H9 (cell line): ENCODE results near the gene TTC21B. TPM values are rescaled to one million over a fixed set of nuclear protein-coding genes. Genes with fewer than 3 reads are reported as not detected.

Experiments
- DNase-seq: peaks from one replicate; pipeline ENCODE4 v3.0.0-alpha.2; 2017
- H2AFZ ChIP-seq: one replicate; pipeline ENCODE4 v1.6.1; 2013; ENCODE audit warnings: mild to moderate bottlenecking, low read length, control low read depth, moderate library complexity
- H2AK5ac ChIP-seq: 2 replicates; pipeline ENCODE4 v1.6.1; 2013; ENCODE audit warnings: low read length, control low read depth, mixed read lengths; ENCODE audit not compliant: insufficient read length
- H2BK120ac ChIP-seq: one replicate; pipeline ENCODE4 v1.6.1; 2013; ENCODE audit warnings: low read depth, mild to moderate bottlenecking, low read length, control low read depth, inconsistent platforms; ENCODE audit not compliant: poor library complexity, severe bottlenecking
- H2BK12ac ChIP-seq: 2 replicates; pipeline ENCODE4 v1.6.1; 2013; ENCODE audit warnings: low read length, control low read depth, mixed read lengths, low read depth; ENCODE audit not compliant: insufficient read length
- H2BK15ac ChIP-seq: 2 replicates; pipeline ENCODE4 v1.6.1; 2013; ENCODE audit warnings: low read depth, low read length, control low read depth
- H2BK20ac ChIP-seq: one replicate; pipeline ENCODE4 v1.6.1; 2013; ENCODE audit warnings: low read depth, mild to moderate bottlenecking, low read length, control low read depth, inconsistent platforms; ENCODE audit not compliant: poor library complexity, severe bottlenecking
- H2BK5ac ChIP-seq: 2 replicates; pipeline ENCODE4 v1.6.1; 2013; ENCODE audit warnings: low read length, control low read depth, mixed read lengths; ENCODE audit not compliant: insufficient read length
- H3K14ac ChIP-seq: 2 replicates; pipeline ENCODE4 v1.6.1; 2013; ENCODE audit warnings: low read length, control low read depth; ENCODE audit not compliant: insufficient read depth
- H3K18ac ChIP-seq: 2 replicates; pipeline ENCODE4 v1.6.1; 2013; ENCODE audit warnings: low read depth, mild to moderate bottlenecking, mixed read lengths, low read length, control low read depth; ENCODE audit not compliant: insufficient read length
- H3K23ac ChIP-seq: 2 replicates; pipeline ENCODE4 v1.6.1; 2013; ENCODE audit warnings: low read length, control low read depth, mixed read lengths, low read depth; ENCODE audit not compliant: insufficient read length
- H3K23me2 ChIP-seq: 2 replicates; pipeline ENCODE4 v1.6.1; 2013; ENCODE audit warnings: low read depth, mild to moderate bottlenecking, mixed read lengths, low read length, control low read depth; ENCODE audit not compliant: insufficient read length, poor library complexity, severe bottlenecking
- H3K27ac ChIP-seq: 2 replicates; pipeline ENCODE4 v1.5.1; 2013; ENCODE audit warnings: low read length, control low read depth, mixed read lengths, low read depth; ENCODE audit not compliant: insufficient read length
- H3K27me3 ChIP-seq: 2 replicates; pipeline ENCODE4 v1.6.1; 2013; ENCODE audit warnings: low read length, control low read depth, inconsistent platforms; ENCODE audit not compliant: insufficient read depth
- H3K4ac ChIP-seq: 2 replicates; pipeline ENCODE4 v1.6.1; 2013; ENCODE audit warnings: low read depth, mild to moderate bottlenecking, control low read depth, inconsistent platforms, low read length, moderate library complexity
- H3K4me1 ChIP-seq: 2 replicates; pipeline ENCODE4 v1.6.1; 2013; ENCODE audit warnings: low read length, control low read depth, inconsistent platforms; ENCODE audit not compliant: insufficient read depth
- H3K4me2 ChIP-seq: 2 replicates; pipeline ENCODE4 v1.6.1; 2013; ENCODE audit warnings: low read length, control low read depth, mixed read lengths; ENCODE audit not compliant: insufficient read length, insufficient read depth
- H3K56ac ChIP-seq: 2 replicates; pipeline ENCODE4 v1.6.1; 2013; ENCODE audit warnings: low read depth, mild to moderate bottlenecking, mixed read lengths, low read length, control low read depth; ENCODE audit not compliant: insufficient read length
- H3K79me1 ChIP-seq: 2 replicates; pipeline ENCODE4 v1.6.1; 2013; ENCODE audit warnings: low read depth, mild to moderate bottlenecking, moderate library complexity, low read length, control low read depth, inconsistent platforms; ENCODE audit not compliant: insufficient read depth, poor library complexity, severe bottlenecking
- H3K79me2 ChIP-seq: 2 replicates; pipeline ENCODE4 v1.6.1; 2013; ENCODE audit warnings: low read length, control low read depth, inconsistent platforms; ENCODE audit not compliant: insufficient read depth
- H3K9ac ChIP-seq: 2 replicates; pipeline ENCODE4 v1.6.1; 2013; ENCODE audit warnings: low read length, control low read depth, mixed read lengths; ENCODE audit not compliant: insufficient read length; ENCODE audit errors: extremely low read depth
- H3K9me3 ChIP-seq: one replicate; pipeline ENCODE4 v1.6.1; 2013; ENCODE audit warnings: low read depth, low read length, inconsistent platforms; ENCODE audit not compliant: control insufficient read depth
- H3T11ph ChIP-seq: one replicate; pipeline ENCODE4 v1.6.1; 2013; ENCODE audit warnings: mild to moderate bottlenecking, low read length, control low read depth, inconsistent platforms
- H4K20me1 ChIP-seq: one replicate; pipeline ENCODE4 v1.6.1; 2013; ENCODE audit not compliant: control insufficient read depth, insufficient read length, insufficient read depth
- H4K5ac ChIP-seq: 2 replicates; pipeline ENCODE4 v1.6.1; 2013; ENCODE audit warnings: low read depth, mild to moderate bottlenecking, mixed read lengths, low read length, control low read depth; ENCODE audit not compliant: insufficient read length
- H4K8ac ChIP-seq: replicated peaks from 2 replicates; pipeline ENCODE4 v1.6.1; 2013; ENCODE audit warnings: low read length, control low read depth, mixed read lengths, low read depth; ENCODE audit not compliant: insufficient read length
- H4K91ac ChIP-seq: 2 replicates; pipeline ENCODE4 v1.6.1; 2013; ENCODE audit warnings: low read depth, mild to moderate bottlenecking, moderate library complexity, mixed read lengths, low read length, control low read depth; ENCODE audit not compliant: insufficient read length
- H3K27ac Mint-ChIP-seq, 3 experiments: 2 replicates in 2 of 3; 3 replicates in 1 of 3; pipeline ENCODE4 v1.8.0; 2020 to 2021; ENCODE audit warnings: mixed read lengths in 3 of 3, mild to moderate bottlenecking in 1 of 3, moderate library complexity in 1 of 3
- H3K27me3 Mint-ChIP-seq: 2 replicates; pipeline ENCODE4 v1.8.0; 2021; ENCODE audit warnings: low read depth, mild to moderate bottlenecking, moderate library complexity, mixed read lengths
- H3K36me3 Mint-ChIP-seq, 3 experiments: 2 replicates in 2 of 3; 3 replicates in 1 of 3; pipeline ENCODE4 v1.8.0; 2020 to 2021; ENCODE audit warnings: low read depth in 3 of 3, mixed read lengths in 3 of 3; ENCODE audit not compliant: insufficient read depth in 1 of 3
- H3K4me1 Mint-ChIP-seq, 2 experiments: 2 replicates each; pipeline ENCODE4 v1.8.0; 2020; ENCODE audit warnings: mixed read lengths in 2 of 2
- H3K4me3 Mint-ChIP-seq, 2 experiments: 2 replicates in 1 of 2; 3 replicates in 1 of 2; pipeline ENCODE4 v1.8.0; 2020 to 2021; ENCODE audit warnings: mild to moderate bottlenecking in 2 of 2, mixed read lengths in 2 of 2, moderate library complexity in 1 of 2
- H3K9me3 Mint-ChIP-seq, 2 experiments: 2 replicates in 1 of 2; 3 replicates in 1 of 2; pipeline ENCODE4 v1.8.0; 2020; ENCODE audit warnings: mild to moderate bottlenecking in 2 of 2, mixed read lengths in 2 of 2, moderate library complexity in 1 of 2
- CTCF ChIP-seq: fragments of 200-600 bp; sonication (generic); conservative IDR thresholded peaks from 3 replicates; pipeline ENCODE4 v1.8.0; 2021; ENCODE audit warnings: antibody characterized with exemption, mild to moderate bottlenecking
- WGBS: extraction: QIAGEN DNeasy Blood & Tissue Kit; methylation state at CpG from one replicate; pipeline ENCODE4 v1.1.7; 2013; ENCODE audit warnings: missing lambda C conversion rate, low lambda C conversion rate, mixed read lengths; ENCODE audit not compliant: insufficient read length; ENCODE audit errors: extremely low coverage; 5-methylcytosine and 5-hydroxymethylcytosine counted together
- total RNA-seq: library from RNA; stranded (reverse); gene quantifications from 2 replicates; pipeline ENCODE4 v1.2.1, GENCODE V29; 2021

The TTC21B gene
- total RNA-seq, 1 experiment from 2014 or later: 16.6 TPM

GRCh38 chr2:165905854-165906253 is 47.7 kb downstream of the TTC21B start:
- no peak overlapping the region for H3K18ac ChIP-seq
- no peak overlapping the region for H3K14ac ChIP-seq
- no peak overlapping the region for H3K4ac ChIP-seq
- Mint-ChIP-seq H3K27ac (no peak overlapping the region), H3K36me3 (peaks cover 0 to 24% (median 16%) of the 10 kb centered on the region in 3 experiments; a peak in 3 of 7 replicates), H3K4me1 (no peaks in the 10 kb centered on the region), H3K27me3 (no peaks in the 10 kb centered on the region), H3K9me3 (no peaks in the 10 kb centered on the region), H3K4me3 (no peak overlapping the region)
- no peak overlapping the region for H2BK15ac ChIP-seq
- no CpG with 5 or more reads among the region's 2 CpGs for WGBS
- DNase-seq: no peak
- no peak overlapping the region for H2BK12ac ChIP-seq
- no peaks in the 10 kb centered on the region for H3K23me2 ChIP-seq
- H3K27ac ChIP-seq: no peak overlapping the region
- no peak overlapping the region for H4K5ac ChIP-seq
- no peaks in the 10 kb centered on the region for H3K79me2 ChIP-seq
- no peak overlapping the region for H4K91ac ChIP-seq
- no peaks in the 10 kb centered on the region for H4K20me1 ChIP-seq
- no peaks in the 10 kb centered on the region for H3K9me3 ChIP-seq
- no peak overlapping the region for H2BK5ac ChIP-seq
- no peaks in the 10 kb centered on the region for H3K79me1 ChIP-seq
- no peak overlapping the region for H2BK120ac ChIP-seq
- no peak overlapping the region for H2BK20ac ChIP-seq
- no peak overlapping the region for H3K23ac ChIP-seq
- H2AFZ ChIP-seq: no peak overlapping the region
- no peak for TF ChIP-seq CTCF
- H4K8ac ChIP-seq: no peak overlapping the region
- H3K27me3 ChIP-seq: no peaks in the 10 kb centered on the region
- H3T11ph ChIP-seq: no peak overlapping the region
- H3K56ac ChIP-seq: no peak overlapping the region
- H3K4me2 ChIP-seq: no peak overlapping the region
- no peak overlapping the region for H2AK5ac ChIP-seq
- H3K4me1 ChIP-seq: no peaks in the 10 kb centered on the region
- H3K9ac ChIP-seq: no peak overlapping the region
